IMR-90 (cell line): Measurements from ENCODE around the gene ARHGEF17. TPM values are rescaled to one million over a fixed set of nuclear protein-coding genes. Genes with fewer than 3 reads are reported as not detected.

ENCODE experiments used
- ATAC-seq: fragments of 200-7000 bp; cut with Tn5 transposase; 2 replicates; pipeline ENCODE4 v1.9.1; 2020; ENCODE audit warnings: low read depth, mild to moderate bottlenecking, moderate library complexity
- BruUV-seq: library from RNA; stranded (reverse); fragments of 400-500 nt; replicated peaks from 2 replicates; lab custom pipeline; 2021; lab: Mats Ljungman, UMichigan
- CTCF ChIA-PET: fragments of 300-600 bp; formaldehyde crosslinking; extraction: SDS; loops from one replicate; lab custom pipeline; 2021; ENCODE audit warnings: antibody characterized with exemption; lab: Yijun Ruan, JAX
- POLR2A ChIA-PET: fragments of 300-600 bp; sonication (Branson Sonifier 250); formaldehyde crosslinking; loops from one replicate; lab custom pipeline; 2022; ENCODE audit warnings: antibody characterized with exemption; ENCODE audit not compliant: unreplicated experiment; lab: Charles Lee
- DNase-seq: peaks from one replicate; pipeline ENCODE4 v3.0.0; 2013
- H2AFZ ChIP-seq: replicated peaks from 2 replicates; pipeline ENCODE3; 2013; ENCODE audit warnings: low read length, mild to moderate bottlenecking; ENCODE audit not compliant: poor library complexity
- H2AK5ac ChIP-seq: 2 replicates; pipeline ENCODE4 v1.6.1; 2013; ENCODE audit warnings: low read depth, low read length, inconsistent platforms
- H2AK9ac ChIP-seq: replicated peaks from 2 replicates; pipeline ENCODE3; 2013; ENCODE audit warnings: mild to moderate bottlenecking, low read depth, low read length, moderate library complexity; ENCODE audit not compliant: poor library complexity
- H2BK120ac ChIP-seq: 2 replicates; pipeline ENCODE4 v1.6.1; 2013; ENCODE audit warnings: low read depth, low read length, inconsistent platforms
- H2BK15ac ChIP-seq: 3 replicates; pipeline ENCODE4 v1.6.1; 2013; ENCODE audit warnings: low read depth, low read length, inconsistent platforms
- H2BK20ac ChIP-seq: 2 replicates; pipeline ENCODE4 v1.6.1; 2013; ENCODE audit warnings: low read depth, mild to moderate bottlenecking, inconsistent platforms, low read length, moderate library complexity
- H2BK5ac ChIP-seq: 2 replicates; pipeline ENCODE4 v1.6.1; 2013; ENCODE audit warnings: mild to moderate bottlenecking, low read depth, low read length, inconsistent platforms; ENCODE audit not compliant: poor library complexity, severe bottlenecking
- H3K14ac ChIP-seq: replicated peaks from 2 replicates; pipeline ENCODE4 v1.6.1; 2013; ENCODE audit warnings: low read depth, low read length, inconsistent platforms
- H3K18ac ChIP-seq: 2 replicates; pipeline ENCODE4 v1.6.1; 2013; ENCODE audit warnings: low read depth, low read length, control low read depth
- H3K23ac ChIP-seq: 2 replicates; pipeline ENCODE4 v1.6.1; 2013; ENCODE audit warnings: low read depth, low read length, inconsistent platforms
- H3K27ac ChIP-seq: 2 replicates; pipeline ENCODE4 v1.5.1; 2013; ENCODE audit warnings: mild to moderate bottlenecking, control low read depth, low read length; ENCODE audit not compliant: insufficient read depth
- H3K27me3 ChIP-seq: 2 replicates; pipeline ENCODE4 v1.6.1; 2013; ENCODE audit warnings: low read length; ENCODE audit not compliant: control insufficient read depth, insufficient read depth
- H3K36me3 ChIP-seq: 2 replicates; pipeline ENCODE4 v1.6.1; 2013; ENCODE audit warnings: low read length, mixed read lengths; ENCODE audit not compliant: control insufficient read depth, insufficient read depth
- H3K4ac ChIP-seq: 2 replicates; pipeline ENCODE4 v1.6.1; 2013; ENCODE audit warnings: low read depth, low read length, inconsistent platforms
- H3K4me1 ChIP-seq: 2 replicates; pipeline ENCODE4 v1.6.1; 2013; ENCODE audit warnings: low read length, mixed read lengths; ENCODE audit not compliant: control insufficient read depth, insufficient read depth
- H3K4me2 ChIP-seq: 2 replicates; pipeline ENCODE4 v1.6.1; 2013; ENCODE audit warnings: low read depth, mild to moderate bottlenecking, control low read depth, low read length, moderate library complexity
- H3K4me3 ChIP-seq: 2 replicates; pipeline ENCODE4 v1.5.1; 2013; ENCODE audit warnings: low read depth, mild to moderate bottlenecking, control low read depth, low read length, moderate library complexity; ENCODE audit not compliant: insufficient read depth
- H3K56ac ChIP-seq: 2 replicates; pipeline ENCODE4 v1.6.1; 2013; ENCODE audit warnings: low read length, inconsistent platforms; ENCODE audit not compliant: insufficient read depth; ENCODE audit errors: extremely low read depth
- H3K79me1 ChIP-seq, 2 experiments: 2 replicates each; pipeline ENCODE4 v1.6.1; 2013; ENCODE audit warnings: low read length in 2 of 2, inconsistent platforms in 1 of 2, low read depth in 1 of 2
- H3K9ac ChIP-seq: 2 replicates; pipeline ENCODE4 v1.6.1; 2013; ENCODE audit warnings: low read depth, low read length, control low read depth
- H3K9me1 ChIP-seq: 2 replicates; pipeline ENCODE4 v1.6.1; 2013; ENCODE audit warnings: low read length, inconsistent platforms; ENCODE audit not compliant: insufficient read depth
- H3K9me3 ChIP-seq: 2 replicates; pipeline ENCODE4 v1.6.1; 2013; ENCODE audit warnings: low read length; ENCODE audit not compliant: control insufficient read depth, insufficient read depth
- H4K20me1 ChIP-seq: 2 replicates; pipeline ENCODE4 v1.6.1; 2013; ENCODE audit warnings: low read length, inconsistent platforms; ENCODE audit not compliant: insufficient read depth
- H4K5ac ChIP-seq: 2 replicates; pipeline ENCODE4 v1.6.1; 2013; ENCODE audit warnings: mild to moderate bottlenecking, low read depth, low read length, control low read depth
- H4K8ac ChIP-seq, 2 experiments: 2 replicates each; pipeline ENCODE4 v1.6.1; 2013; ENCODE audit warnings: low read depth in 2 of 2, low read length in 2 of 2, control low read depth in 1 of 2, inconsistent platforms in 1 of 2
- H4K91ac ChIP-seq: 2 replicates; pipeline ENCODE4 v1.6.1; 2013; ENCODE audit warnings: low read depth, low read length, inconsistent platforms; ENCODE audit not compliant: insufficient read depth
- BHLHE40 ChIP-seq: fragments of 150-350 bp; IDR thresholded peaks from 2 replicates; pipeline ENCODE4 v1.6.1; 2016; ENCODE audit warnings: mild to moderate bottlenecking, low read depth, low read length
- CEBPB ChIP-seq: IDR thresholded peaks from 2 replicates; pipeline ENCODE4 v1.6.1; 2012; ENCODE audit warnings: low read depth, low read length, improper control_type of control experiment
- MXI1 ChIP-seq: IDR thresholded peaks from 2 replicates; pipeline ENCODE4 v1.6.1; 2012; ENCODE audit warnings: low read depth, mild to moderate bottlenecking, low read length, moderate library complexity, borderline replicate concordance
- POLR2A ChIP-seq: IDR thresholded peaks from 2 replicates; pipeline ENCODE4 v1.6.1; 2012; ENCODE audit warnings: mild to moderate bottlenecking, low read depth, low read length
- RAD21 ChIP-seq: IDR thresholded peaks from 2 replicates; pipeline ENCODE4 v1.6.1; 2012; ENCODE audit warnings: low read length, improper control_type of control experiment
- RCOR1 ChIP-seq: IDR thresholded peaks from 2 replicates; pipeline ENCODE4 v1.6.1; 2012; ENCODE audit warnings: mild to moderate bottlenecking, low read length, improper control_type of control experiment; ENCODE audit not compliant: insufficient replicate concordance
- WGBS, 2 experiments: methylation state at CpG; one replicate each; pipeline versions ENCODE4 v1.1.5 to v1.1.7; 2013; ENCODE audit warnings: missing lambda C conversion rate in 2 of 2; ENCODE audit not compliant: insufficient read length in 1 of 2; ENCODE audit errors: extremely low coverage in 2 of 2; 5-methylcytosine and 5-hydroxymethylcytosine counted together
- dilution Hi-C: fragments of 300-500 bp; cut with HindIII; formaldehyde crosslinking; loops from one replicate; pipeline ENCODE4 v1.14.3; 2018; ENCODE audit warnings: low sequenced_read_pairs; ENCODE audit not compliant: unreplicated experiment
- in situ Hi-C: fragments of 300-500 bp; cut with MboI; formaldehyde crosslinking; loops from 3 replicates; pipeline ENCODE4 v1.14.3; 2019; ENCODE audit warnings: low sequenced_read_pairs, inconsistent platforms, mixed read lengths
- intact Hi-C: fragments of 100-400 bp; cut with micrococcal nuclease; formaldehyde crosslinking; loops from 2 replicates; pipeline ENCODE4 v1.10.0; 2022
- polyA plus RNA-seq, 3 experiments: library from polyadenylated mRNA; depleted of rRNA; stranded (reverse); fragments of >200 nt; gene quantifications; 2 replicates each; pipeline ENCODE4 v1.2.3, GENCODE V29; 2012; ENCODE audit warnings: low replicate concordance in 1 of 3
- total RNA-seq: library from RNA; depleted of rRNA; stranded (reverse); fragments of >200 nt; gene quantifications from 2 replicates; pipeline ENCODE4 v1.2.3, GENCODE V29; 2012

The ARHGEF17 gene
- total and polyA plus RNA-seq, 2 of the 4 experiments (the other 2 are of a cell fraction) = 21.7 to 97.7 TPM

- no peak for DNase-seq
- Histone ChIP-seq H4K20me1 (peaks cover 17% of the 10 kb centered on the region; the same call in 1 of the 2 replicates), H3K27me3 (no peaks in the 10 kb centered on the region), H3K36me3 (peaks cover 6% of the 10 kb centered on the region), H2BK15ac (no peak overlapping the region), H4K91ac (no peak overlapping the region), H2AFZ (no peak overlapping the region), H2BK120ac (no peak overlapping the region), H4K5ac (no peak overlapping the region), H3K4me2 (no peak overlapping the region), H4K8ac (no peak overlapping the region), H3K56ac (no peak overlapping the region), H3K4me1 (peaks cover 6% of the 10 kb centered on the region; the same call in 1 of the 2 replicates), H3K9me1 (peaks cover 3% of the 10 kb centered on the region; the same call in 1 of the 2 replicates), H2BK5ac (no peak overlapping the region), H2BK20ac (no peak overlapping the region), H3K4me3 (no peak overlapping the region), H3K4ac (no peak overlapping the region), H3K23ac (no peak overlapping the region), H3K14ac (no peak overlapping the region), H3K18ac (no peak overlapping the region), H2AK5ac (no peak overlapping the region), H3K79me1 (peaks cover 11 to 25% of the 10 kb centered on the region in 2 experiments; a peak in 3 of 4 replicates), H2AK9ac (peak overlapping the region; percentile 74), H3K9me3 (no peaks in the 10 kb centered on the region), H3K27ac (no peak overlapping the region), H3K9ac (no peak overlapping the region)
- no peak for ATAC-seq
- ChIA-PET POLR2A (no interaction called here), CTCF (no interaction called here)
- BruUV-seq = no TSS peak
- no CpG with 5 or more reads among the region's 4 CpGs for WGBS, 2 experiments
- intact Hi-C loops (no loop called here), in situ Hi-C loops (no loop called here), dilution Hi-C loops (no loop called here)
- no peak for TF ChIP-seq CEBPB
- no peak for TF ChIP-seq POLR2A
- TF ChIP-seq MXI1 = no peak
- TF ChIP-seq BHLHE40 = no peak
- no peak for TF ChIP-seq RAD21
- no peak for TF ChIP-seq RCOR1
Measured at GRCh38 chr11:73374151-73374550, 66.1 kb downstream of the ARHGEF17 start.
